ENCODE data around the gene GABRB2. TPM values are rescaled to one million over a fixed set of nuclear protein-coding genes. Genes with fewer than 3 reads are reported as not detected.

Gene GABRB2
- total RNA-seq, 1 donor from 2014 or later: not detected

DNA sequence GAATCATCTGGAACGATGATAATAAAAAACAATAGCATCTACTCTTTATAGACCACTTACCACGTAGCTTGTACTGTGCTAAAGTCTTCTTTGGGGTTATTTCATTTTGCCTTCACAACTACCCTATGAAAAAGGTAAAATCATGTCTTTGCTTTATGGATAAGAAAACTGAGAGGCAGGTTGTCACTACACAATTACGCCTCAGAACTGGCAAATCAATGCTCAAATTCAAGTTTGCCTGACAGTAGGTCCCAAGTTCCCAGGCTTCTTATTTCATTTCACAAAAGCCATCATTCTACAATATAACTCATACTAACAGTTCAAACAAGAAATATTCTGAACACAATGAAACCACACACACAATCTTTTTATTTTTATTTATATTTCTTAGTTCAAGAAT is 258.5 kb downstream of the GABRB2 start:
- Mint-ChIP-seq H3K4me1 (ENCODE audit: low read depth) (no peaks in the 10 kb centered on the region), H3K4me3 (ENCODE audit: unreplicated experiment) (no peak overlapping the region), H3K27ac (ENCODE audit: unreplicated experiment) (no peak overlapping the region), H3K36me3 (ENCODE audit: low read depth) (no peaks in the 10 kb centered on the region), H3K9me3 (ENCODE audit: low read depth) (no peaks in the 10 kb centered on the region), H3K27me3 (ENCODE audit: low read depth) (peaks cover 4% of the 10 kb centered on the region)
- DNase-seq (ENCODE audit: low spot score): no peak
- TF ChIP-seq, protein P1, sequence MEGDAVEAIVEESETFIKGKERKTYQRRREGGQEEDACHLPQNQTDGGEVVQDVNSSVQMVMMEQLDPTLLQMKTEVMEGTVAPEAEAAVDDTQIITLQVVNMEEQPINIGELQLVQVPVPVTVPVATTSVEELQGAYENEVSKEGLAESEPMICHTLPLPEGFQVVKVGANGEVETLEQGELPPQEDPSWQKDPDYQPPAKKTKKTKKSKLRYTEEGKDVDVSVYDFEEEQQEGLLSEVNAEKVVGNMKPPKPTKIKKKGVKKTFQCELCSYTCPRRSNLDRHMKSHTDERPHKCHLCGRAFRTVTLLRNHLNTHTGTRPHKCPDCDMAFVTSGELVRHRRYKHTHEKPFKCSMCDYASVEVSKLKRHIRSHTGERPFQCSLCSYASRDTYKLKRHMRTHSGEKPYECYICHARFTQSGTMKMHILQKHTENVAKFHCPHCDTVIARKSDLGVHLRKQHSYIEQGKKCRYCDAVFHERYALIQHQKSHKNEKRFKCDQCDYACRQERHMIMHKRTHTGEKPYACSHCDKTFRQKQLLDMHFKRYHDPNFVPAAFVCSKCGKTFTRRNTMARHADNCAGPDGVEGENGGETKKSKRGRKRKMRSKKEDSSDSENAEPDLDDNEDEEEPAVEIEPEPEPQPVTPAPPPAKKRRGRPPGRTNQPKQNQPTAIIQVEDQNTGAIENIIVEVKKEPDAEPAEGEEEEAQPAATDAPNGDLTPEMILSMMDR (IDR thresholded peaks at IDR 0.05): no peak

DNA sequence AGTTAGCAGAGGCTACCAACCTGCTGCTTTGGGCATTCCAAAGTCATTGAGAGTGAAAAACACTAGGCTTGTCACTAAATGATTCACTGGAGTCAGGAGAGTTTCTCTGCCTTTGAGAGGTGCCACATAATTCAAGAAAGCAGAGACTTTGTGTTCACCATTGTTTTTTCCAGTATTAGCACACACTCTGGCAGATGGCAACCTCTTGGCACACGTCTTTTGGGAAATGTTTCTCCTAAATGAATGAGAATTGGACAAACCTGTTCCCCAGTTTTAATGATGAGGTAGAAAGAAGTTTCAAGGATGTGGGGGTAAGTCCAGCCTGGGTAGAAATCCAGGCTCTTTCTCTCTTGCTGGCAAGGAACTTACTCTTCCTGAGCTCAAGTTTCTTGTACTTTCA is 259.1 kb downstream of the GABRB2 start:
- no peak overlapping the region for H3K4me3 Mint-ChIP-seq (ENCODE audit: unreplicated experiment)
- H3K9me3 Mint-ChIP-seq (ENCODE audit: low read depth): no peaks in the 10 kb centered on the region
- H3K36me3 Mint-ChIP-seq (ENCODE audit: low read depth): no peaks in the 10 kb centered on the region
- DNase-seq (ENCODE audit: low spot score): no peak
- H3K27ac Mint-ChIP-seq (ENCODE audit: unreplicated experiment): no peak overlapping the region
- H3K27me3 Mint-ChIP-seq (ENCODE audit: low read depth): peaks cover 4% of the 10 kb centered on the region
- TF ChIP-seq, protein P1 (IDR thresholded peaks at IDR 0.05): no peak
- no peaks in the 10 kb centered on the region for H3K4me1 Mint-ChIP-seq (ENCODE audit: low read depth)

- peaks cover 4% of the 10 kb centered on the region for H3K27me3 Mint-ChIP-seq (ENCODE audit: low read depth)
- TF ChIP-seq, protein P1 (IDR thresholded peaks at IDR 0.05): no peak
- H3K4me1 Mint-ChIP-seq (ENCODE audit: low read depth): no peaks in the 10 kb centered on the region
- no peak for DNase-seq (ENCODE audit: low spot score)
- no peak overlapping the region for H3K27ac Mint-ChIP-seq (ENCODE audit: unreplicated experiment)
- H3K36me3 Mint-ChIP-seq (ENCODE audit: low read depth): no peaks in the 10 kb centered on the region
- H3K4me3 Mint-ChIP-seq (ENCODE audit: unreplicated experiment): no peak overlapping the region
- H3K9me3 Mint-ChIP-seq (ENCODE audit: low read depth): no peaks in the 10 kb centered on the region
Measured at GRCh38 chr5:161286066-161286655, 260.4 kb downstream of the GABRB2 start.

- peaks cover 4% of the 10 kb centered on the region for H3K27me3 Mint-ChIP-seq (ENCODE audit: low read depth)
- H3K36me3 Mint-ChIP-seq (ENCODE audit: low read depth): no peaks in the 10 kb centered on the region
- H3K4me1 Mint-ChIP-seq (ENCODE audit: low read depth): no peaks in the 10 kb centered on the region
- TF ChIP-seq, protein P1 (IDR thresholded peaks at IDR 0.05): no peak
- no peaks in the 10 kb centered on the region for H3K9me3 Mint-ChIP-seq (ENCODE audit: low read depth)
- DNase-seq (ENCODE audit: low spot score): no peak
- H3K4me3 Mint-ChIP-seq (ENCODE audit: unreplicated experiment): no peak overlapping the region
- no peak overlapping the region for H3K27ac Mint-ChIP-seq (ENCODE audit: unreplicated experiment)
Measured at GRCh38 chr5:161284445-161284844, 262.1 kb downstream of the GABRB2 start.

- Mint-ChIP-seq H3K4me1 (ENCODE audit: low read depth) (no peaks in the 10 kb centered on the region), H3K4me3 (ENCODE audit: unreplicated experiment) (no peak overlapping the region), H3K27ac (ENCODE audit: unreplicated experiment) (no peak overlapping the region), H3K27me3 (ENCODE audit: low read depth) (peaks cover 4% of the 10 kb centered on the region), H3K9me3 (ENCODE audit: low read depth) (no peaks in the 10 kb centered on the region), H3K36me3 (ENCODE audit: low read depth) (no peaks in the 10 kb centered on the region)
- no peak for DNase-seq (ENCODE audit: low spot score)
- TF ChIP-seq, protein P1 (IDR thresholded peaks at IDR 0.05): no peak
Measured at GRCh38 chr5:161283296-161283695, 263.2 kb downstream of the GABRB2 start.

All from chondrocyte (in vitro differentiated cells).